GM12873 (cell line): ENCODE measurements around the gene MOG.

Experiments used
- TF ChIP-seq, protein P1 (sequence below): IDR thresholded peaks from 2 replicates; pipeline ENCODE4 v1.5.1; 2012; ENCODE audit warnings: low read depth, mild to moderate bottlenecking, moderate library complexity, low read length, control low read depth; ENCODE audit not compliant: insufficient read depth; ENCODE audit errors: missing control alignments

The MOG gene

DNA sequence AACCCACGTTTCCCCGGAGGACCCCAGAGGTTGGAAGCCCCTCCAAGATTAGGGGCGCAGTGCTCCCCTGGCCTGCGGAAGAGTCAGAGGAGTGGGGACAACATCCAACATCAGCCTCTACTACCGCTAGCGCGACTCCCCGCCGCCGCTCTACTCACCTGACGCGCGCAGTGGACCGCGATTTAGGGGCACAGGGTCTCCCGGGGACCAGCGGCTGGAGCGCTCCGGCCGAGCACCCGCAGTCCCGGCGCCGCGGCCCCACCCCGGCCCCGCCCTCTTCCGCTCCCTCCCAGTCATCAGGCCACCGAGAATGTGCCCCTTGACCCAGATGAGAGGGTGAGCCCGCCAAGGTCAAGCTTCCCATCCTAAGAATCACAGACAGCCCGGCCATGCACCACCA is 24.0 kb downstream of the MOG start, which contains the start of gene ZFP57:
Gene ZFP57 (minus strand): TSS at position 249 of the 400 bp plus-strand sequence. CDS start 4,149 bp downstream, outside the sequence.
- TF ChIP-seq, protein P1, sequence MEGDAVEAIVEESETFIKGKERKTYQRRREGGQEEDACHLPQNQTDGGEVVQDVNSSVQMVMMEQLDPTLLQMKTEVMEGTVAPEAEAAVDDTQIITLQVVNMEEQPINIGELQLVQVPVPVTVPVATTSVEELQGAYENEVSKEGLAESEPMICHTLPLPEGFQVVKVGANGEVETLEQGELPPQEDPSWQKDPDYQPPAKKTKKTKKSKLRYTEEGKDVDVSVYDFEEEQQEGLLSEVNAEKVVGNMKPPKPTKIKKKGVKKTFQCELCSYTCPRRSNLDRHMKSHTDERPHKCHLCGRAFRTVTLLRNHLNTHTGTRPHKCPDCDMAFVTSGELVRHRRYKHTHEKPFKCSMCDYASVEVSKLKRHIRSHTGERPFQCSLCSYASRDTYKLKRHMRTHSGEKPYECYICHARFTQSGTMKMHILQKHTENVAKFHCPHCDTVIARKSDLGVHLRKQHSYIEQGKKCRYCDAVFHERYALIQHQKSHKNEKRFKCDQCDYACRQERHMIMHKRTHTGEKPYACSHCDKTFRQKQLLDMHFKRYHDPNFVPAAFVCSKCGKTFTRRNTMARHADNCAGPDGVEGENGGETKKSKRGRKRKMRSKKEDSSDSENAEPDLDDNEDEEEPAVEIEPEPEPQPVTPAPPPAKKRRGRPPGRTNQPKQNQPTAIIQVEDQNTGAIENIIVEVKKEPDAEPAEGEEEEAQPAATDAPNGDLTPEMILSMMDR: no peak

DNA sequence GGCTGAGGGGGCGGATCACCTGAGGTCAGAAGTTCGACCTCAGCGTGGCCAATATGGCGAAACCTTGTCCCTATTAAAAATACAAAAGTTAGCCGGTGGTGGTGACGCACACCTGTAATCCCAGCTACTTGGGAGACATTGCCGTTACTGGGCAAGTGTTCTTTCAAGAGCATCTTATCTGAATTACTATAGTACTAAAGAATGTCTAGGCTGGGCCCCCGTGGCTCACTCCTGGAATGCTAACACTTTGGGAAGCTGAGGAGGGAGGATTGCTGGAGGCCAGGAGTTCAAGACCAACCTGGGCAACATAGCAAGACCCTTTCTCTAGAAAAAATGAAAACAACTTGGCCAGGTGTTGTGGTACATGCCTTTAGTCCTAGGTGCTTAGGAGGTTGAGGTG is 24.9 kb downstream of the MOG start:
- TF ChIP-seq, protein P1: no peak

DNA sequence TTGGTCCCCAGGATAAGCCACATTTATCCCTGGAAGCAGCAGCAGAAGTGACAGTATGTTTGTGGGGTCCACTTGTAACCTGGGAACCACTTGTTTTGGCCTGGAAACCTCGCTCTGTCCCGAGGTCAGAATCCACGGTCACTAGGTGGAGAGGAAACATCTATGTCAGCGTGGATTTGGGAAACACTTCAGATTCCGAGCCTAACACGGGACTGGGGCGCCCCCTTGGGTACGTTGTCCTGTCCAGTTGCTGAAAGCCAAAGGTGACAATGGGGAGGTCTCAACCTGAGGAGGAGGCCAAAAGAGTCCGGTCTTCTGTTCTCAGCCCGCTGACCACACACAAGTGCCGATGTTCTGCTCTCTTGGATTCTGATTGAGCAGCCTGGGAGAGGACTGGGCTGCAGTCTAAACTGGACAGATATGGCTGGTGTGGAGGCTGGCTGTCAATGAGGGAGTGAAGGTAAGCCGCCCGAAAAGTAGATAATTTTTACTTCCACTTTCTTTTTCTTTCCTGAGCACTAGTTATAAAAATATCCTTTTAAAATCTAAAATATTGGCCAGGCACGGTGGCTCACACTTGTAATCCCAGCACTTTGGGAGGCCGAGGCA is 28.9 kb downstream of the MOG start:
- TF ChIP-seq, protein P1: peak; percentile 28

- TF ChIP-seq, protein P1: no peak
These were observed 37.7 kb downstream of the MOG start for GRCh38 chr6:29694637-29695036.

DNA sequence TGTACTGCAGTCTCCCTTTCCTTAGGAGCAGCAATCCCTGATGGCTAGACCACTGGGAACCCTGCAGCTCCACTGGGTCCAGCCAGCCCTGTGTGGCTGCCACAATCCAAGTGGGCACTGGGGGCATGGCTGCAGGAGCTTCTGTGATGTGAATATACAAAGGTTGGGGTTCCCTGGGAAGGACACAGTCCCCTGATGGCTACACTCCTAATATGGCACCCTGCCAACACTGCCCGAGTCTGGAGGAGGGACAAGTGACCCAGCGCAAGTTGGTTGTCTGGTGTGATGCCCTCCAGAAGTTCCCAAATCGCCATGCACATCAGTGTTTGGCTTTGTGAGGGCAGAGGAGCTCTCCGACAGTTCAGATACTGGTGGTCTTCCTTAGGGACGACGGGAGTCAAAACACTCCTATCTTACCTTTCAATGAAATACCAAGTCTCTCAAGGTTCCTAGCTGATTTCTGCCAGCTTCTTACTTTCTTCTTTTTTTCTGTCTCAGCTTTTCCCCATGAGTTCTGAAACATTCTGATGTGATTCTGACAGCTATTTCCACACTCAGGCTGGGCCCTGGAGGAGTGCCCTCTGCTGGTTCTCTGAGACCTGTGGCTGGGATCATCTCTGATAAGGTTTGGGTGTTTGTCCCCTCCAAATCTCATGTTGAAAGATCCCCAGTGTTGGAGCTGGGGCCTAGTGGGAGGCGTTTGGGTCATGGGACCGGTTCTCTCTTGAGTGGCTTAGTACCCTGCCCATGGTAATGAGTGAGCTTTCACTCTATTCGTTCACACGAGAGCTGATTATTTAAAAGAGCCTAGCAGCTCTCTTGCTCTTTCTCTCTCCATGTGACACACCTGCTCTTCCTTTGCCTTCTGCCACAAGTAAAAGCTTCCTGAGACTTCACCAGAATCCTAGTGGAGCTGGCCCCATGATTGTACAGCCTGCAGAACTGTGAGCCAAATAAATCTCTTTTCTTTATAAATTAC is 39.5 kb downstream of the MOG start:
- TF ChIP-seq, protein P1: peak; percentile 74

DNA sequence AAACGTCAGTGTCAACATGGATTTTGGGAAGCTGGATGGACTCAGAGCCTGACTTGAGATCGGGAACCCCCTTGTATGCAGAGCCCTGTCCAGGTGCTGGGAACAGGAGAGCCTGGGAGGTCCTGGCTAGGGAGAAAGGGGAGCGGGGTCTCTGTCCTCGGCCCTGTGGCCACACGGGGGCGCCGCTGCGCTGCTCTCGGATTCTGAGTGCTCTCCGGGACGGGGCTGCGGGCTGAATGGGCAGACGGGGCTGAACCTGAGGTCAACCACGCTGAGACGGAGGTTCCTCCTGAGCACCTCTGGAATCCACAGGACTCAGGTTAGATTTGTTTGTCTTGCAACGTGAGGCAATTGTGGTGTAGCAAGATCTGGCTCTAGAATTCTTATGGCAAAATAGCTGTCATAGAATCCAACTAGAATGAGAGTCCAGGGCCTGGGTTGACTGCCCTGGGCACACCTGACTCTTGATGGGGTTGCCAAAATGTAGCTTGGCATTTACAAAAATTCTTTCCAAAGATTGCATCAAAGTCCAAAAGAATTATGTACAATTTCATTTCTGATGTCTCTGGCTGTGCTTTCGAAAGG is 45.7 kb downstream of the MOG start:
- TF ChIP-seq, protein P1: peak; percentile 96
